CD14-positive monocyte (primary cell): ENCODE measurements around the gene MPND. TPM values are rescaled to one million over a fixed set of nuclear protein-coding genes. Genes with fewer than 3 reads are reported as not detected.

Source experiments
- DNase-seq, 3 donors: peaks; one replicate each; pipeline ENCODE4 v3.0.0-alpha.2; 2011 to 2022
- H2AFZ ChIP-seq: 2 replicates; pipeline ENCODE4 v1.6.0; 2012; ENCODE audit warnings: mild to moderate bottlenecking, low read depth, low read length, inconsistent platforms; ENCODE audit not compliant: insufficient read depth, poor library complexity, severe bottlenecking
- H3K27ac ChIP-seq, 2 donors: 1 replicate in 1 of 2; 2 replicates in 1 of 2; pipeline ENCODE4 v1.5.1; 2012 to 2013; ENCODE audit warnings: low read length in 2 of 2, control low read depth in 1 of 2, inconsistent platforms in 1 of 2, low read depth in 1 of 2, mild to moderate bottlenecking in 1 of 2
- H3K27me3 ChIP-seq, 2 donors: one replicate each; pipeline versions ENCODE4 v1.6.0 to v1.6.1; 2011 to 2013; ENCODE audit warnings: low read length in 2 of 2; ENCODE audit not compliant: control insufficient read depth in 2 of 2, insufficient read depth in 2 of 2
- H3K36me3 ChIP-seq, 2 donors: replicated peaks in 1 of 2; 1 replicate in 1 of 2; 2 replicates in 1 of 2; pipeline versions ENCODE4 v1.5.1 to v1.6.1; 2012 to 2013; ENCODE audit warnings: low read length in 2 of 2, control low read depth in 1 of 2, inconsistent platforms in 1 of 2, mild to moderate bottlenecking in 1 of 2; ENCODE audit not compliant: insufficient read depth in 2 of 2, control insufficient read depth in 1 of 2
- H3K4me1 ChIP-seq, 2 donors: 1 replicate in 1 of 2; 2 replicates in 1 of 2; pipeline versions ENCODE4 v1.5.1 to v1.6.1; 2012 to 2013; ENCODE audit warnings: low read length in 2 of 2, control low read depth in 1 of 2, inconsistent platforms in 1 of 2, mild to moderate bottlenecking in 1 of 2, moderate library complexity in 1 of 2; ENCODE audit not compliant: insufficient read depth in 2 of 2, control insufficient read depth in 1 of 2
- H3K4me2 ChIP-seq: replicated peaks from 2 replicates; pipeline ENCODE3; 2012; ENCODE audit warnings: low read length, moderate library complexity, mild to moderate bottlenecking; ENCODE audit not compliant: poor library complexity, severe bottlenecking; ENCODE audit errors: extremely low read depth
- H3K4me3 ChIP-seq, 3 experiments: fragments of 200-600 bp in 1 of 3; sonication (generic) in 1 of 3; replicated peaks in 1 of 3; 1 replicate in 2 of 3; 2 replicates in 1 of 3; pipeline ENCODE4 v1.5.1; 2011 to 2013; ENCODE audit warnings: low read length in 3 of 3, mild to moderate bottlenecking in 3 of 3, control low read depth in 2 of 3, low read depth in 2 of 3, inconsistent platforms in 1 of 3, moderate library complexity in 1 of 3
- H3K79me2 ChIP-seq: 2 replicates; pipeline ENCODE4 v1.6.0; 2012; ENCODE audit warnings: mild to moderate bottlenecking, control low read depth, inconsistent platforms, low read length, moderate library complexity; ENCODE audit not compliant: insufficient read depth
- H3K9ac ChIP-seq: 2 replicates; pipeline ENCODE4 v1.6.0; 2017; ENCODE audit warnings: low read length, mild to moderate bottlenecking; ENCODE audit not compliant: insufficient read depth, poor library complexity, severe bottlenecking
- H3K9me3 ChIP-seq, 2 donors: replicated peaks in 1 of 2; 1 replicate in 1 of 2; 2 replicates in 1 of 2; pipeline versions ENCODE4 v1.5.1 to v1.6.1; 2012 to 2013; ENCODE audit warnings: low read length in 2 of 2, control low read depth in 1 of 2; ENCODE audit not compliant: control insufficient read depth in 1 of 2, insufficient read depth in 1 of 2
- H4K20me1 ChIP-seq: 2 replicates; pipeline ENCODE4 v1.6.0; 2012; ENCODE audit warnings: mild to moderate bottlenecking, low read length, control low read depth, moderate library complexity; ENCODE audit not compliant: insufficient read depth
- H3K27ac Mint-ChIP-seq, 7 donors: one replicate each; pipeline ENCODE4 v1.8.0; 2020; ENCODE audit warnings: mild to moderate bottlenecking in 7 of 7, mixed read lengths in 7 of 7, moderate library complexity in 6 of 7, inconsistent platforms in 2 of 7
- H3K27me3 Mint-ChIP-seq, 3 donors: one replicate each; pipeline ENCODE4 v1.8.0; 2021 to 2022; ENCODE audit warnings: low read depth in 3 of 3, mild to moderate bottlenecking in 3 of 3, mixed read lengths in 3 of 3, moderate library complexity in 3 of 3, inconsistent platforms in 1 of 3
- H3K36me3 Mint-ChIP-seq, 2 donors: one replicate each; pipeline ENCODE4 v1.8.0; 2020; ENCODE audit warnings: mixed read lengths in 2 of 2, inconsistent platforms in 1 of 2, mild to moderate bottlenecking in 1 of 2
- H3K4me1 Mint-ChIP-seq: one replicate; pipeline ENCODE4 v1.8.0; 2020; ENCODE audit warnings: mild to moderate bottlenecking, mixed read lengths
- H3K4me3 Mint-ChIP-seq, 2 donors: one replicate each; pipeline ENCODE4 v1.8.0; 2020; ENCODE audit warnings: mild to moderate bottlenecking in 2 of 2, mixed read lengths in 2 of 2, moderate library complexity in 1 of 2
- H3K9me3 Mint-ChIP-seq, 7 donors: one replicate each; pipeline ENCODE4 v1.8.0; 2020 to 2022; ENCODE audit warnings: mixed read lengths in 7 of 7, mild to moderate bottlenecking in 6 of 7, moderate library complexity in 6 of 7, inconsistent platforms in 2 of 7
- WGBS: methylation state at CpG from one replicate; pipeline ENCODE4 v1.1.5; 2013; ENCODE audit warnings: missing lambda C conversion rate; ENCODE audit not compliant: insufficient coverage; 5-methylcytosine and 5-hydroxymethylcytosine counted together
- intact Hi-C, 2 donors: fragments of 100-400 bp; cut with micrococcal nuclease; formaldehyde crosslinking; loops; one replicate each; pipeline versions ENCODE4 v1.15.0 to v1.15.1; 2023
- polyA plus RNA-seq, 3 donors: library from polyadenylated mRNA; depleted of rRNA in 1 of 3; unstranded in 2 of 3; stranded (reverse) in 1 of 3; fragments of 300-500 nt in 2 of 3; fragments of >200 nt in 1 of 3; fragmentation: Illumina TruSeq in 2 of 3; gene quantifications; 1 replicate in 2 of 3; 2 replicates in 1 of 3; pipeline ENCODE4 v1.2.3, GENCODE V29; 2012 to 2021
- TF ChIP-seq, protein P1 (sequence below): fragments of 200-600 bp; IDR thresholded peaks from one replicate; pipeline ENCODE4 v1.8.0; 2022; ENCODE audit warnings: antibody characterized with exemption, mild to moderate bottlenecking

Gene MPND
- polyA plus RNA-seq, 3 donors: 6.5 to 15.9 (median 7.0) TPM

DNA sequence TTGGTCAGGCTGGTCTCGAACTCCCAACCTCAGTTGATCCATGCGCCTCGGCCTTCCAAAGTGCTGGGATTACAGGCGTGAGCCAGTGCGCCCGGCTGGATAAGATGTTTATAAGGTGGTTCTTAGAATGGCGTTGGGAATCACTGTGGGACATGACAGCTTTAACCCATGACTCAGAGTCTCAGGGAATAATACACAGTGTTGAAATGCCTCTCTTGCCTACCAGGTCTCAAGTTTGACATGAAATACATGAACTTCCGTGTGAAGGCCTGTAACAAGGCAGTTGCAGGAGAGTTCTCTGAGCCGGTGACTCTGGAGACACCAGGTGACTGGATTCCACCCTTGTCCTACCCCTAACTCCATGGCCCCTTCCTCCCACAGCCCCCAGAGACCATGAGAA, 26.4 kb upstream of the MPND start:
- Histone ChIP-seq H3K9me3 (peaks cover 21 to 44% of the 10 kb centered on the region in 2 donors), H3K36me3 (no peaks in the 10 kb centered on the region), H2AFZ (no peak overlapping the region), H3K27ac (no peak overlapping the region), H3K79me2 (no peaks in the 10 kb centered on the region), H3K4me1 (peaks cover 12 to 21% of the 10 kb centered on the region in 2 donors), H3K4me3 (no peak overlapping the region), H3K9ac (no peak overlapping the region), H3K27me3 (no peaks in the 10 kb centered on the region), H3K4me2 (no peak overlapping the region), H4K20me1 (no peaks in the 10 kb centered on the region)
- 97% methylated on average over 6 of the region's 9 CpGs for WGBS
- Mint-ChIP-seq H3K4me1 (peaks cover 20% of the 10 kb centered on the region), H3K4me3 (no peak overlapping the region), H3K27ac (no peak overlapping the region), H3K9me3 (peaks cover 30 to 45% (median 40%) of the 10 kb centered on the region in 7 donors), H3K27me3 (peaks cover 3 to 6% (median 6%) of the 10 kb centered on the region in 3 donors), H3K36me3 (no peaks in the 10 kb centered on the region)
- no peak for DNase-seq
- TF ChIP-seq, protein P1, sequence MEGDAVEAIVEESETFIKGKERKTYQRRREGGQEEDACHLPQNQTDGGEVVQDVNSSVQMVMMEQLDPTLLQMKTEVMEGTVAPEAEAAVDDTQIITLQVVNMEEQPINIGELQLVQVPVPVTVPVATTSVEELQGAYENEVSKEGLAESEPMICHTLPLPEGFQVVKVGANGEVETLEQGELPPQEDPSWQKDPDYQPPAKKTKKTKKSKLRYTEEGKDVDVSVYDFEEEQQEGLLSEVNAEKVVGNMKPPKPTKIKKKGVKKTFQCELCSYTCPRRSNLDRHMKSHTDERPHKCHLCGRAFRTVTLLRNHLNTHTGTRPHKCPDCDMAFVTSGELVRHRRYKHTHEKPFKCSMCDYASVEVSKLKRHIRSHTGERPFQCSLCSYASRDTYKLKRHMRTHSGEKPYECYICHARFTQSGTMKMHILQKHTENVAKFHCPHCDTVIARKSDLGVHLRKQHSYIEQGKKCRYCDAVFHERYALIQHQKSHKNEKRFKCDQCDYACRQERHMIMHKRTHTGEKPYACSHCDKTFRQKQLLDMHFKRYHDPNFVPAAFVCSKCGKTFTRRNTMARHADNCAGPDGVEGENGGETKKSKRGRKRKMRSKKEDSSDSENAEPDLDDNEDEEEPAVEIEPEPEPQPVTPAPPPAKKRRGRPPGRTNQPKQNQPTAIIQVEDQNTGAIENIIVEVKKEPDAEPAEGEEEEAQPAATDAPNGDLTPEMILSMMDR: no peak
- intact Hi-C loops: no loop called here

DNA sequence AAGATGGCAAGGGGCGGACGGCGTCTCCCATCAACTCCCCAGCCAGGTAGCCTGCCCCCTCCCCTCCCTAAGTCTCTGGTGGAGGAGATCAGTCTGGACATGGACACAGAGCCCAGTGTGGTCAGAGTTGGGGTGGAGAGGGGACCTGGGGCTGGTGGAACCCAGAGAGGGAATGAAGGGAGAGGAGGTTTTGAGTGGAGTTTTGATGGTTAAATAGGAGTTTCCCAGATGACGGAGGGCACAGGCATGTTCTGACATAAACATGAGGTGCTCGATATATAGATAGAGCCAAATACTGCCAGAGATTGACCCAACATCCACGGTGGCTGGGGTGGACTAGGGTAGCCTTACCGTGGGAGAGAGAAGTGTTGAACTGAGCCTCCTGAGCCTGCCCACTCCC, 24.9 kb upstream of the MPND start:
- Histone ChIP-seq H4K20me1 (no peaks in the 10 kb centered on the region), H3K4me3 (no peak overlapping the region), H3K9ac (no peak overlapping the region), H3K4me1 (peaks cover 12 to 21% of the 10 kb centered on the region in 2 donors), H3K27me3 (no peaks in the 10 kb centered on the region), H2AFZ (no peak overlapping the region), H3K79me2 (no peaks in the 10 kb centered on the region), H3K36me3 (no peaks in the 10 kb centered on the region), H3K9me3 (peaks cover 27 to 45% of the 10 kb centered on the region in 2 donors), H3K4me2 (no peak overlapping the region), H3K27ac (no peak overlapping the region)
- TF ChIP-seq, protein P1: no peak
- Mint-ChIP-seq H3K36me3 (no peaks in the 10 kb centered on the region), H3K27me3 (peaks cover 1 to 9% (median 5%) of the 10 kb centered on the region in 3 donors), H3K27ac (no peak overlapping the region), H3K4me1 (peaks cover 20% of the 10 kb centered on the region), H3K9me3 (peaks cover 33 to 51% (median 42%) of the 10 kb centered on the region in 7 donors), H3K4me3 (no peak overlapping the region)
- no peak for DNase-seq
- 100% methylated on average over 3 of the region's 7 CpGs for WGBS
- intact Hi-C loops: no loop called here
